A673 (cell line): ENCODE measurements around the gene RBP3. TPM values are rescaled to one million over a fixed set of nuclear protein-coding genes. Genes with fewer than 3 reads are reported as not detected.

ENCODE experiments used
- BruUV-seq: library from RNA; stranded (reverse); fragments of 400-500 nt; replicated peaks from 2 replicates; lab custom pipeline; 2021; lab: Mats Ljungman, UMichigan
- CTCF ChIA-PET: fragments of 300-600 bp; sonication (Branson Sonifier 250); formaldehyde crosslinking; loops from one replicate; lab custom pipeline; 2022; ENCODE audit warnings: antibody characterized with exemption; lab: Charles Lee
- POLR2A ChIA-PET: fragments of 300-600 bp; sonication (Branson Sonifier 250); formaldehyde crosslinking; loops from one replicate; lab custom pipeline; 2022; ENCODE audit warnings: antibody characterized with exemption; ENCODE audit not compliant: low non-redundant PET; lab: Charles Lee
- DNase-seq: peaks from one replicate; pipeline ENCODE4 v3.0.0-alpha.2; 2015; ENCODE audit warnings: low spot score
- H3K27ac ChIP-seq: fragments of 200-600 bp; sonication (generic); 2 replicates; pipeline ENCODE4 v1.5.1; 2016; ENCODE audit warnings: mixed run types, low read depth, mild to moderate bottlenecking, mixed read lengths, antibody characterized with exemption, low read length; ENCODE audit not compliant: poor library complexity, severe bottlenecking
- H3K27me3 ChIP-seq: fragments of 200-600 bp; sonication (generic); replicated peaks from 2 replicates; pipeline ENCODE4 v1.6.1; 2017; ENCODE audit warnings: mixed run types, low read depth, mild to moderate bottlenecking, mixed read lengths, antibody characterized with exemption, low read length; ENCODE audit not compliant: insufficient read depth, poor library complexity
- H3K36me3 ChIP-seq: fragments of 200-600 bp; sonication (generic); 2 replicates; pipeline ENCODE4 v1.6.1; 2016; ENCODE audit warnings: mixed run types, mild to moderate bottlenecking, mixed read lengths, antibody characterized with exemption, low read length; ENCODE audit not compliant: insufficient read depth, poor library complexity, severe bottlenecking
- H3K4me1 ChIP-seq: fragments of 200-600 bp; sonication (generic); 2 replicates; pipeline ENCODE4 v1.6.1; 2017; ENCODE audit warnings: mixed run types, mild to moderate bottlenecking, mixed read lengths, antibody characterized with exemption, low read length; ENCODE audit not compliant: insufficient read depth, poor library complexity, severe bottlenecking
- H3K4me3 ChIP-seq: fragments of 200-600 bp; sonication (generic); 2 replicates; pipeline ENCODE4 v1.5.1; 2016; ENCODE audit warnings: low read depth, mixed run types, mild to moderate bottlenecking, mixed read lengths, low read length; ENCODE audit not compliant: poor library complexity, severe bottlenecking
- H3K9me3 ChIP-seq: fragments of 200-600 bp; sonication (generic); 2 replicates; pipeline ENCODE4 v1.6.1; 2016; ENCODE audit warnings: mixed run types, low read depth, mild to moderate bottlenecking, mixed read lengths, antibody characterized with exemption, low read length; ENCODE audit not compliant: poor library complexity, severe bottlenecking
- EZH2 ChIP-seq: fragments of 200-600 bp; sonication (generic); IDR thresholded peaks from 2 replicates; pipeline ENCODE4 v1.6.1; 2017; ENCODE audit warnings: borderline replicate concordance, low read depth, mild to moderate bottlenecking, mixed read lengths, antibody characterized with exemption, low read length; ENCODE audit not compliant: poor library complexity, severe bottlenecking
- intact Hi-C: fragments of 100-400 bp; cut with micrococcal nuclease; formaldehyde crosslinking; loops from one replicate; pipeline ENCODE4 v1.10.0; 2022; ENCODE audit not compliant: unreplicated experiment
- total RNA-seq: library from RNA; stranded (reverse); gene quantifications from 2 replicates; pipeline ENCODE4 v1.2.3, GENCODE V29; 2021
- TF ChIP-seq, protein P1 (sequence below): fragments of 300-800, 200-600 bp; sonication (generic); conservative IDR thresholded peaks from 2 replicates; pipeline ENCODE4 v1.5.1; 2017; ENCODE audit warnings: low read depth, mild to moderate bottlenecking, antibody characterized with exemption, low read length, moderate library complexity, mixed read lengths

The RBP3 gene
- total RNA-seq, 1 experiment from 2014 or later, result not detected

DNA sequence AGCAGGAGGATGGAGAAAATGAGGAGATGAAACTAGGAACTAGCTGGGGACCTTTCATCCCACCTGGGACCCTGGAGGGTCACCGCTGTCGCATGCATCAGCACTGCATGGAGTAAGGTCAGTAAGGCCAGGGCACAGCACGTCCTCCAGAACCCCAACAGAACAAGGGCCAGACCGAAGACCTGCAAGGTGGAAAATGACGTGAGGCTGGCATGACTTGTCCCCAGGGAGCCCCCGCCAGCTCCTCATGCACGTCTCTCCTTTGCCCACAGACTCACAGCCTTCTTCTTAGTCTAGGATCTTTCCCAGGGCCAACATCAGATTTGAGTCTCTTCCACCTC, 31.3 kb downstream of the RBP3 start:
- no peak for DNase-seq
- BruUV-seq, result no TSS peak
- Histone ChIP-seq H3K36me3 (no peaks in the 10 kb centered on the region), H3K27ac (no peak overlapping the region), H3K9me3 (no peaks in the 10 kb centered on the region), H3K4me1 (peaks cover 7% of the 10 kb centered on the region), H3K4me3 (no peak overlapping the region), H3K27me3 (peaks cover 63% of the 10 kb centered on the region)
- intact Hi-C loops, result loop anchor here (10.0 kb wide), 1 partner anchor 65 kb away; no protein-coding TSS in a partner anchor
- TF ChIP-seq, protein P1, sequence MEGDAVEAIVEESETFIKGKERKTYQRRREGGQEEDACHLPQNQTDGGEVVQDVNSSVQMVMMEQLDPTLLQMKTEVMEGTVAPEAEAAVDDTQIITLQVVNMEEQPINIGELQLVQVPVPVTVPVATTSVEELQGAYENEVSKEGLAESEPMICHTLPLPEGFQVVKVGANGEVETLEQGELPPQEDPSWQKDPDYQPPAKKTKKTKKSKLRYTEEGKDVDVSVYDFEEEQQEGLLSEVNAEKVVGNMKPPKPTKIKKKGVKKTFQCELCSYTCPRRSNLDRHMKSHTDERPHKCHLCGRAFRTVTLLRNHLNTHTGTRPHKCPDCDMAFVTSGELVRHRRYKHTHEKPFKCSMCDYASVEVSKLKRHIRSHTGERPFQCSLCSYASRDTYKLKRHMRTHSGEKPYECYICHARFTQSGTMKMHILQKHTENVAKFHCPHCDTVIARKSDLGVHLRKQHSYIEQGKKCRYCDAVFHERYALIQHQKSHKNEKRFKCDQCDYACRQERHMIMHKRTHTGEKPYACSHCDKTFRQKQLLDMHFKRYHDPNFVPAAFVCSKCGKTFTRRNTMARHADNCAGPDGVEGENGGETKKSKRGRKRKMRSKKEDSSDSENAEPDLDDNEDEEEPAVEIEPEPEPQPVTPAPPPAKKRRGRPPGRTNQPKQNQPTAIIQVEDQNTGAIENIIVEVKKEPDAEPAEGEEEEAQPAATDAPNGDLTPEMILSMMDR, result no peak
- no peak for TF ChIP-seq EZH2
- ChIA-PET CTCF (no interaction called here), POLR2A (no interaction called here)

DNA sequence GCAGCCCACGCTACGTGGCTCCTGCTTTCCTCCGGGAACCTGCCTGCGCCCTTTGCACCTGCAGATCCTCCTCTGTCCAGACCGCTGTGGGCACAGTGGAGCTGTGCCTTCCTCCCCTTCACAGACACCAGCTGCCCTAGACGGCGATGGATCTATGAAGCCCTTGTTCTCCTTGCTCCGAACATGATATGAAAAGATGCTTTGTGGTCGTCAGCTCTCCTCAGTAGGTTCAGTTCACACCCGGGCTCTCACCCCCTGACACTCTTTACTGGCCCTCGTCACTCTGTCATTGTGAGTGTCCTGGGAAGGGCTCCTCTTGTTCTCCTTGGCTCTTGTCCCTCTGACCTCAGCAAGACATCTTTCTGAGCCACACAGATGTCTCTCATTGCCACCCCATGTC, 31.7 kb downstream of the RBP3 start:
- Histone ChIP-seq H3K9me3 (no peaks in the 10 kb centered on the region), H3K36me3 (no peaks in the 10 kb centered on the region), H3K27me3 (peaks cover 63% of the 10 kb centered on the region), H3K4me1 (peaks cover 7% of the 10 kb centered on the region), H3K27ac (no peak overlapping the region), H3K4me3 (no peak overlapping the region)
- ChIA-PET POLR2A (no interaction called here), CTCF (interaction anchor here (0.7 kb wide), 1 partner anchor 1783 kb away, joined by 7 read pairs; no protein-coding TSS in a partner anchor)
- no peak for TF ChIP-seq EZH2
- TF ChIP-seq, protein P1, result no peak
- no peak for DNase-seq
- no TSS peak for BruUV-seq
- intact Hi-C loops, result loop anchor here (10.0 kb wide), 1 partner anchor 65 kb away; no protein-coding TSS in a partner anchor

DNA sequence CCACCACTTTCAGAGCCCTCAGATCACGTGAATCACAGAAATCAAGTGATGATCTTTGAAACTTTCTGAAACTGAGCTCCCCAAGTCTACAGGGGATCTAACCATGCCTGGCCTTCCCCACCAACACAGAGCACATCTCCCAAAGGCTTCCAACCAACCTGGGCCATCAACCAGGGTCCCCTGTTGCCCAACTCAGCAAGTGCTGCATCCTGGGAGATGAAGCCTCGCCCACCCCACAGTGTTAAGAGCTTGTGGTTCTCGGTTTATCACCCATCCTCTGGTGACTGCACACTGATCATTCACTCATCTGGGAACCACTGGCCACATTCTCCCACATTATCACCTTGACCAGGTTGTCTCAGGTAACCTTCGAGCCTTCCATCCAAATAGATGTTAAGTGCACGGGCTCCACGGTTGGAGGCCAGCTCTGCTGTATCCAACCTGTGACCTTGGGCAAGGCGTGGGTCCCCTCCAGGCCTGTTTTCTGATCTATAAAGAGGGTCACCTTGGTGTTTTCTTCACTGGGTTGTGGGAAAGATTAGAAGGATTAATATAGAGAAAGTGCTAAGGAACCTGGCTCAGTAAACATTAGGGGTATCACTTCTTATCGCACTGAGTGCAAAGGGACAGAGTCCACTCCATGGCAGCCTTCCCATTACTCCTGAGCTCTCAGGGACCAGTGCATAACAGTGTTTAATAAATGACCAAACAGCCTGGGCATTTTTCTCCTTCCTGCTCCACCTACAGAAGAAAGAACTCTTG, 32.4 kb downstream of the RBP3 start:
- no peak for TF ChIP-seq EZH2
- TF ChIP-seq, protein P1, result no peak
- Histone ChIP-seq H3K36me3 (no peaks in the 10 kb centered on the region), H3K4me1 (peaks cover 7% of the 10 kb centered on the region), H3K27ac (no peak overlapping the region), H3K27me3 (peaks cover 57% of the 10 kb centered on the region), H3K9me3 (no peaks in the 10 kb centered on the region), H3K4me3 (no peak overlapping the region)
- no TSS peak for BruUV-seq
- DNase-seq, result no peak
- ChIA-PET POLR2A (no interaction called here), CTCF (interaction anchor here (0.7 kb wide), 1 partner anchor 1783 kb away, joined by 7 read pairs; no protein-coding TSS in a partner anchor)
- intact Hi-C loops, result no loop called here
